ENCODE measurements around the gene NGEF. TPM values are rescaled to one million over a fixed set of nuclear protein-coding genes. Genes with fewer than 3 reads are reported as not detected.
A peak's percentile ranks its signal among the peaks of the same experiment; 100 is the strongest.

Gene NGEF
- total RNA-seq, 1 donor, result 17.4 TPM

DNA sequence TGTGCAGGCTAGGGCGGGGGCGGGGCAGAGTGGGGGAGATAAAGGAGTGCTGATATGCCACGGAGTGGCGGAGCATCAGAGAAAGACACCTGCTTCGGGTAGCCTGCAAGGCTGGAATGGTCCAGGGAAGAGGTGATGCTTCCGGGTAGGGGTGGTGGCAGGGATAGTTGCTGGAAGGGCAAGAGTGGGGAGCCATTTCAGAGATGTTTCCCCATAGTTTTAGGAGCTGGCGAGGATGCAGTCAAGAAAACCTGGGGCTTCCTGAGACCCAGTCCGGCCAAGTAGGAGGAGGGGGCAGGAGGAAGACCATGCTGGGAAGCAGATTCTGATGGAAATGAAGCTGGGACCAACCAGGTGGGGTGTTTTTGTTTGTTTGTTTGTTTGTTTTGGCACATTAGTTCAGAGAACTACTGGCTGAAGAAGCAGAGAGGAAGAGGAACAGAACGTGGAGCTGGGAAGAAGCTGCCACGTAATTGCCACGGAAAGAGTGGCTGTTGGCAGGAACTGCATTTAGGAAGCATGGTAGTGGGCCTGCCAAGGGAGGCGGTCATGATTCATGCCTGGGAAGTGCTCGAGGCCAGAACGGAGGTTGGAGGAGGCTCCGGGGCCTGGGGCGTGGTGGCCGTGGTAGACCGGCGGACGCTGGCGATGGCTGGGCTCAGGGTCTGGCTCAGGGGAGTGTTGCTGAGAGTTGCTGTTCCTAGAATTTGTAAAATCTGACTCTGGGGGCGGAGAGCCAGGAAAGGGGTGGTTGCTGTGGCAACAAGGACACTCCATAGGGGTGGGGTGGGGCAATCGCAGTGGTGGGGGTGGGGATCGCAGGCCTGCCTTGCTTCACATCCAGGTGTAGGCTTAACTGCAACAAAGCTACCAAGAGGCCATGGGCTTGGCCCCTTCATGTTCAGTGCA is 38.4 kb upstream of the NGEF start:
- no peak overlapping the region for H3K4me3 ChIP-seq (ENCODE audit: low read depth, low read length)
- peak; percentile 94 for DNase-seq (ENCODE audit: low read depth)
- TF ChIP-seq, protein P1, sequence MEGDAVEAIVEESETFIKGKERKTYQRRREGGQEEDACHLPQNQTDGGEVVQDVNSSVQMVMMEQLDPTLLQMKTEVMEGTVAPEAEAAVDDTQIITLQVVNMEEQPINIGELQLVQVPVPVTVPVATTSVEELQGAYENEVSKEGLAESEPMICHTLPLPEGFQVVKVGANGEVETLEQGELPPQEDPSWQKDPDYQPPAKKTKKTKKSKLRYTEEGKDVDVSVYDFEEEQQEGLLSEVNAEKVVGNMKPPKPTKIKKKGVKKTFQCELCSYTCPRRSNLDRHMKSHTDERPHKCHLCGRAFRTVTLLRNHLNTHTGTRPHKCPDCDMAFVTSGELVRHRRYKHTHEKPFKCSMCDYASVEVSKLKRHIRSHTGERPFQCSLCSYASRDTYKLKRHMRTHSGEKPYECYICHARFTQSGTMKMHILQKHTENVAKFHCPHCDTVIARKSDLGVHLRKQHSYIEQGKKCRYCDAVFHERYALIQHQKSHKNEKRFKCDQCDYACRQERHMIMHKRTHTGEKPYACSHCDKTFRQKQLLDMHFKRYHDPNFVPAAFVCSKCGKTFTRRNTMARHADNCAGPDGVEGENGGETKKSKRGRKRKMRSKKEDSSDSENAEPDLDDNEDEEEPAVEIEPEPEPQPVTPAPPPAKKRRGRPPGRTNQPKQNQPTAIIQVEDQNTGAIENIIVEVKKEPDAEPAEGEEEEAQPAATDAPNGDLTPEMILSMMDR (IDR thresholded peaks at IDR 0.05; ENCODE audit: insufficient read depth, low read length), result no peak

DNA sequence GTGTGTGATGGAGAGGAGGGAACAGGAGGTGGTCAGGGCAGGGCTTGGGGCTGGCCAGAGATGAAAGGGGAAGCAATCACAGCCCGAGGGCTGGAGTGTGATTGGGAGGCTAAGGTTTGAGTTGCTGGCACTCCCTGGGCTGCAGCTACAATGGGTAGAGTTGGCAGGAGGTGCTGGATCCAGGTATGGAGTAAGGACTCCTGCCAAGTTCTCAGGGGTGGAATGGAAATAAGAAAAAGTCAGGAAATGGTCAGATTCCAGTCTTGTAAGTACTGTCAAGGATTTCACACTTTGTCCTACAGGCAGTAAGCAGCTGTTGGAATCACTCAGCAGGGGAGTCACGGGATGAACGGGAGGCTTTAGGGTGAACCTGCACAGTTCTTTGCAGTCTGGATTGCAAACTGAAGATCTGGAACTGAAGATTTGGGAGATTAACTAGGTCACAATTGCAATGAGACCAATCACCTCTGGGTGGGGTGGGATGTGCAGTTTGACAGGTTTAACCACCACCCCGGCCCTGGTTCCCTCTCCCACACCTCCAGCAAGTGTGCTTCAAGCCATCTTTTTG is 36.2 kb upstream of the NGEF start:
- no peak for DNase-seq (ENCODE audit: low read depth)
- TF ChIP-seq, protein P1 (IDR thresholded peaks at IDR 0.05; ENCODE audit: insufficient read depth, low read length), result no peak
- H3K4me3 ChIP-seq (ENCODE audit: low read depth, low read length), result no peak overlapping the region

DNA sequence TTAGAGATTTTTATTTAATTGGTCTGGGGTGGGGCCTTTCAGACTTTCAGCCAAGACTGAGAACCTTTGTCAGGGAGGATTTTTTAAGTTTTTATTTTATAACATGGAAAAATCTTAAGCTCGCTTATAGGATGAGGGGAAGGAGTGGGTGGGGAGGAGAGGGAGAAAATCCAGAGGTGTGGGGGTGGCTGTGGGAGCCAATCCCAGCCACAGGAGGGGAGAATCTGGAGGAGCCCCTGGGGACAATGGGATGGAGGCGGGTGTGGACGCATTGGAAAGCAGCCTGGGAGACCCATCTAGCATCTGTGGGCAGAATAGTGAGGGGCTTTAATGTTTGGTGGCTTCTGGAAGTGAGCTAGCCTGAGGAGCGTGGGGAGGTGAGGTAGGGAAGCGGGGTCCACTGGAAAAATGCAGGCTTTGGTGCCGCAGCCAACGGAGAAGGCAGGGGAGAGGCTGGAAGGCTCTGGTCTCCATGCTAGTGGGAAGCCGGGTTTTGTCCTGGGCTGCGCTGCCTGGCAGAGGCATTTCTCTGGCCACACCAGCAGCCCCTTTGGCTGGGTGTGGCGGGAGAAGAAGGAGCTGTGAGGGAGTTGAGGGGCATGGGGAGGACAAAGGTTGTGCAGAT is 35.6 kb upstream of the NGEF start:
- TF ChIP-seq, protein P1 (IDR thresholded peaks at IDR 0.05; ENCODE audit: insufficient read depth, low read length), result no peak
- no peak for DNase-seq (ENCODE audit: low read depth)

DNA sequence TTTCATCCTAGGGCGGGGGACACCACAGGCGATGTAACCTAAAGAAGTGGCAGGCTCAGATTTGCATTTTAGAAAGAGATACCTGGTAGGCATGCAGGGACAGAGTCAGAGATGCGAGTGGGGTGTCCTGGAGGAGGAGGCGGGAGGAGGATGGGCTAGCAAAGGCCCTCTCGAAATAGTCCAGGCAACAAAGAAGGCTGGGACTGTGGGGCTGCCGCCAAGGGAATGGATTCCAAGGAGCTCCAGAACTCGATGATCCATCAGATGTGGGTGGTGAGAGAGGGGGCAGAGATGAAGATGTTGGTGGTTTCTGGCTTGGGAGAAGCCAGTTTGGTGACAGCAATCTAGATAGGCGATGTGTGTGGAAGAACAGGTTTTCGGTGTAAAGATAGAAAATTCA is 34.6 kb upstream of the NGEF start:
- no peak for DNase-seq (ENCODE audit: low read depth)
- no peak overlapping the region for H3K4me3 ChIP-seq (ENCODE audit: low read depth, low read length)
- TF ChIP-seq, protein P1 (IDR thresholded peaks at IDR 0.05; ENCODE audit: insufficient read depth, low read length), result no peak

More for the DNA sequence above, 35.6 kb upstream of the NGEF start:
- no peak overlapping the region for H3K4me3 ChIP-seq (ENCODE audit: low read depth, low read length)

DNA sequence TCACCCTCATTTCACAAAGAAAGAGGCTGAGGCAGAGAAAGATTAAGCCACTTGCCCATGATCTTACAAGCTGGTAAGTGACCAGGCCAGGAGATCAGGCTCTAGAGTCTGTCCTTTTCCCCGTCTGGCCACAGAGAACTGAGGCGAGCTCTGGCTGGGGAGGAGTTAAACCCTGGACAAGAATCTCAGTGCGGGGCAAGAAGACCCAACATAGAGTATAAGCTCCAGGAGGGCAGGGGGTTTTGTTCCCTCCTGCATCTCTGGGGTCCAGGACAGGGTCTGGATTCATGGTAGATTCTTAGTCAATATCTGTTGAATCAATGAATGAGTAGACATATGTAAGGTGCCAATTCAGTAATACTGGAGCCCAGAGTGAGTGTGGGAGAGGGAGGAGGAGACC is 34.1 kb upstream of the NGEF start:
- TF ChIP-seq, protein P1 (IDR thresholded peaks at IDR 0.05; ENCODE audit: insufficient read depth, low read length), result no peak
- no peak for DNase-seq (ENCODE audit: low read depth)
- H3K4me3 ChIP-seq (ENCODE audit: low read depth, low read length), result no peak overlapping the region

DNA sequence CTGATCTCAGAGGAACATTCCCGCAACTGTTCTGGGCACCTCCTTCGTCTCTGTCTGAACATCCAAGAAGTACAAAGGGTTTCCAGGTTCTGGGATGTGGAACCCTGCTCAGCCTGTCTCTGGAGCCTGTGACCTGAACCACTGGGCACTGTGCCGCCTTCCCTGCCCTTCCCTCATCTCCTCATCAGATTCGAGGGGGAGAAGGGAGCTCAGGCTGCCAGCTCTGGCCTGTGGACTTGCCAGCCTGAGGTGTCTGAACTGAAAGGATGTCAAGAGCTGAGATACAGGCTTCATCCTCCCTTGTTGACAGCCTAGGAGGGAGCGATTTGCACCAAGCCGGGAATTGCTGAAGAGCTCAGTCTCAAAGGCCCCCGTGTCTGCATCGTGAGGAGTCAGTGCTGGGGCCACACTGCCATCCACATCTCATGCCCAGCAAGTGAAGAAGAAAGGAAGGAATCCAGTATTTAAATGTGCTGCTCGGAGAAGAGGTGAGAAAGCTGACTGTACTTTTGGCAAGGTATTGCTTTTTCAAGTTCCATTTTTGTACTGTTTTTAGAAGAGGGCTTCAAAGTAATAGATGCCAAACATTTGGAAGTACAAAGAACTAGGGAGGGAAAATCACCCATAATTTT is 32.0 kb upstream of the NGEF start:
- TF ChIP-seq, protein P1 (IDR thresholded peaks at IDR 0.05; ENCODE audit: insufficient read depth, low read length), result no peak
- H3K4me3 ChIP-seq (ENCODE audit: low read depth, low read length), result no peak overlapping the region
- no peak for DNase-seq (ENCODE audit: low read depth)
